GM18909 (cell line): Measurements from ENCODE around the gene OXGR1.
"Not testable (repeated sequence)": the region's sequence is repeated elsewhere in the genome, so short reads cannot be mapped to it uniquely, and the experiment has no call there.

ENCODE experiments used
- ATAC-seq: cut with Tn5 transposase; IDR thresholded peaks from one replicate; pipeline ENCODE4 v1.9.1; 2021; ENCODE audit warnings: mild to moderate bottlenecking; ENCODE audit not compliant: unreplicated experiment, poor library complexity

The OXGR1 gene

GRCh38 chr13:96994017-96994857, at the start of gene OXGR1:
OXGR1 (minus strand) TSS chr13:96994476; CDS start chr13:96987759, 6,717 bp downstream.
- no peak for ATAC-seq

GRCh38 chr13:97043302-97043701, 49.0 kb upstream of the OXGR1 start:
- ATAC-seq = no peak

- ATAC-seq = peak; percentile 54
These were observed 36.6 kb upstream of the OXGR1 start for GRCh38 chr13:97030705-97031452.

- no peak for ATAC-seq
These were observed 34.4 kb upstream of the OXGR1 start for GRCh38 chr13:97028441-97029299.

- no peak for ATAC-seq
These were observed 32.9 kb upstream of the OXGR1 start for GRCh38 chr13:97027162-97027554.

- no peak for ATAC-seq
These were observed 32.4 kb upstream of the OXGR1 start for GRCh38 chr13:97026531-97027161.

- not testable (repeated sequence) for ATAC-seq
These were observed 29.5 kb upstream of the OXGR1 start for GRCh38 chr13:97023812-97024211.

- ATAC-seq = no peak
These were observed 28.8 kb upstream of the OXGR1 start for GRCh38 chr13:97023117-97023516.

GRCh38 chr13:97021241-97021640, 27.0 kb upstream of the OXGR1 start:
- ATAC-seq = no peak

- ATAC-seq = no peak
These were observed 26.5 kb upstream of the OXGR1 start for GRCh38 chr13:97020689-97021240.

GRCh38 chr13:97020194-97020593, 25.9 kb upstream of the OXGR1 start:
- ATAC-seq = no peak

GRCh38 chr13:97019236-97019635, 25.0 kb upstream of the OXGR1 start:
- ATAC-seq = no peak

- peak; percentile 89 for ATAC-seq
These were observed 23.9 kb upstream of the OXGR1 start for GRCh38 chr13:97018029-97018819.

GRCh38 chr13:97017322-97017721, 23.0 kb upstream of the OXGR1 start:
- no peak for ATAC-seq

- ATAC-seq = no peak
These were observed 21.5 kb upstream of the OXGR1 start for GRCh38 chr13:97015661-97016350.

- no peak for ATAC-seq
These were observed 18.2 kb upstream of the OXGR1 start for GRCh38 chr13:97012251-97013048.

- no peak for ATAC-seq
These were observed 17.3 kb upstream of the OXGR1 start for GRCh38 chr13:97011446-97012131.
